Omental fat pad (tissue), 4 donors: ENCODE results near the gene C20orf144. TPM values are rescaled to one million over a fixed set of nuclear protein-coding genes. Genes with fewer than 3 reads are reported as not detected.

ENCODE experiments used
- ATAC-seq: fragments of 150-250 bp; one replicate; pipeline ENCODE4 v1.9.1; 2016; ENCODE audit warnings: mild to moderate bottlenecking, moderate library complexity; ENCODE audit not compliant: low FRiP score
- DNase-seq: peaks from one replicate; pipeline ENCODE4 v3.0.0-alpha.2; 2019; ENCODE audit warnings: low spot score
- total RNA-seq, 4 donors: library from RNA; depleted of rRNA; stranded (reverse); fragments of >200 nt; gene quantifications; one replicate each; pipeline ENCODE4 v1.1.0, GENCODE V29; 2016
- TF ChIP-seq, protein P1 (sequence below), 3 donors: fragments of 450-650 bp; IDR thresholded peaks; one replicate each; pipeline ENCODE4 v1.5.1; 2016 to 2017; ENCODE audit warnings: antibody characterized with exemption in 3 of 3, mild to moderate bottlenecking in 3 of 3, moderate library complexity in 2 of 3

The C20orf144 gene
- total RNA-seq, 4 donors from 2014 or later, result not detected

DNA sequence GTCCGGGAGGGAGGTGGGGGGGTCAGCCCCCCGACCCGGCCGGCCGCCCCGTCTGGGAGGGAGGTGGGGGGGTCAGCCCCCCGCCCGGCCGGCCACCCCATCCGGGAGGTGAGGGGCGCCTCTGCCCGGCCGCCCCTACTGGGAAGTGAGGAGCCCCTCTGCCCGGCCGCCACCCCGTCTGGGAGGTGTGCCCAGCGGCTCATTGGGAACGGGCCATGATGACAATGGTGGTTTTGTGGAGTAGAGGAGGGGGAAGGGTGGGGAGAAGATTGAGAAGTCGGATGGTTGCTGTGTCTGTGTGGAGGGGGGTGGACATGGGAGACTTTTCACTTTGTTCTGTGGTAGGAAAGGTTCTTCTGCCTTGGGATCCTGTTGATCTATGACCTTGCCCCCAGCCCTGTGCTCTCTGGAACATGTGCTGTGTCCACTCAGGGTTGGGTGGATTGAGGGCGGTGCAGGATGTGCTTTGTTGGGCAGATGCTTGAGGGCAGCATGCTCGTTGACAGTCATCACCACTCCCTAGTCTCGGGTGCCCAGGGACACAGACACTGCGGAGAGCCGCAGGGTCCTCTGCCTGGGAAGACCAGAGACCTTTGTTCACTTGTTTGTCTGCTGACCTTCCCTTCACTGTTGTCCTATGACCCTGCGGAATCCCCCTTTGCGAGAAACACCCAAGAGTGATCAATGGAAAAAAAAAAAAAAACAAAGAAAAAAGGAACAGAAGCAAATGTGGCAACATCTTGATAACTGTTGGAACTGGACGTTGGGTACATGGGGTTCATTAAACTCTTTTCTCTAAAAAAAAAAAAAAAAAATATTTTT lies 39.7 kb downstream of the C20orf144 start:
- TF ChIP-seq, protein P1, sequence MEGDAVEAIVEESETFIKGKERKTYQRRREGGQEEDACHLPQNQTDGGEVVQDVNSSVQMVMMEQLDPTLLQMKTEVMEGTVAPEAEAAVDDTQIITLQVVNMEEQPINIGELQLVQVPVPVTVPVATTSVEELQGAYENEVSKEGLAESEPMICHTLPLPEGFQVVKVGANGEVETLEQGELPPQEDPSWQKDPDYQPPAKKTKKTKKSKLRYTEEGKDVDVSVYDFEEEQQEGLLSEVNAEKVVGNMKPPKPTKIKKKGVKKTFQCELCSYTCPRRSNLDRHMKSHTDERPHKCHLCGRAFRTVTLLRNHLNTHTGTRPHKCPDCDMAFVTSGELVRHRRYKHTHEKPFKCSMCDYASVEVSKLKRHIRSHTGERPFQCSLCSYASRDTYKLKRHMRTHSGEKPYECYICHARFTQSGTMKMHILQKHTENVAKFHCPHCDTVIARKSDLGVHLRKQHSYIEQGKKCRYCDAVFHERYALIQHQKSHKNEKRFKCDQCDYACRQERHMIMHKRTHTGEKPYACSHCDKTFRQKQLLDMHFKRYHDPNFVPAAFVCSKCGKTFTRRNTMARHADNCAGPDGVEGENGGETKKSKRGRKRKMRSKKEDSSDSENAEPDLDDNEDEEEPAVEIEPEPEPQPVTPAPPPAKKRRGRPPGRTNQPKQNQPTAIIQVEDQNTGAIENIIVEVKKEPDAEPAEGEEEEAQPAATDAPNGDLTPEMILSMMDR (IDR thresholded peaks at IDR 0.05), result no peak
- DNase-seq, result no peak
- no peak for ATAC-seq

DNA sequence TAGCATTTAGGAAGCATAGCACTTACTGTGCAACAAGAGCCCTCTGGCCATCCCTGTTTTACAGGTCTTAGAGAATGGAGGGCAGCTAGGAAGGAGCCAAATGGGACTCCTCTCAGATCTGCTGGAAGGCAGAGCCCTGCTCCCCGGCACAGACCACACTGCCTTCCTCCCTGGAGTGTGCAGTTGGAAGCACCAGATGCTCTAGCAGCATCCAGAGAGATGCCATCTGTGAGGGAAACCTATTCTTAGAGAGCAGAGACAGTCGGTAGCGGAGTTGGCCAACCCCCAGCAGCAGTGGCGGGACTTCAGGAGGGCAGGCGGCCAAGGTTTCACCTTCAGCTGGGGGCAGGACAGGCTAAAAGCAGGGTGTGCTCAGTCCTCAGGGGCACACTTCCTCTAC lies 40.7 kb downstream of the C20orf144 start:
- ATAC-seq, result no peak

DNA sequence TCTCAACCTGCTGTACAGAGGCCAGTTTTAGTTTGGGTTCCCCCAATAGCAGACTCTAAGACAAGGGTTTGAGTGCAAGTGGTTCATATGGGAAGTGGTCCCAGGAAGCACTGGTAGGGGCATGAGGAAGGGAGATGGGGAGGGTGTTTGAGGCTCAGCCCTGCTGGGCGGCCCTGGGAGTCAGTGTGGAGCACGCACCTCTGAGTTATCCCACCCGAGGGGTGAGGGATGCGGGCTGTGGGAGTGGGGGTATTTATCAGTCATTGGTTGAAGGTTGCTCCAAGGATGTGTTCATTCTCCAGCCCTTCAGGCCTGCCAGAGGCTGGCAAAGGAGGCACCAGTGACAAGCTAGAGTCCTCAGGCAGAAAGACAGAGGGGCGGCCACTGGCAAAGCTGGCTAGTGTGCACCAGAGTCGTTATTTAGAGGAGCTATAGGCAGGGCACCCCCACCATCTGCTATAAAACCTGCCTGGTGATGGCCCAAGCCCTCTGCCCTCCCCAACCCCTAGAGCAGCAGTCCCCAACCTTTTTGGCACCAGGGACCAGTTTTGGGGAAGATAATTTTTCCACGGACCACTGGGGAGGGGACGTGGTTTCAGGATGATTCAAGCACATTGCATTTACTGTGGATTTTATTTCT lies 41.5 kb downstream of the C20orf144 start:
- ATAC-seq, result no peak
- TF ChIP-seq, protein P1 (IDR thresholded peaks at IDR 0.05), result no peak
- DNase-seq, result no peak

More for the DNA sequence above, 40.7 kb downstream of the C20orf144 start:
- no peak for DNase-seq
- TF ChIP-seq, protein P1 (IDR thresholded peaks at IDR 0.05), result no peak

DNA sequence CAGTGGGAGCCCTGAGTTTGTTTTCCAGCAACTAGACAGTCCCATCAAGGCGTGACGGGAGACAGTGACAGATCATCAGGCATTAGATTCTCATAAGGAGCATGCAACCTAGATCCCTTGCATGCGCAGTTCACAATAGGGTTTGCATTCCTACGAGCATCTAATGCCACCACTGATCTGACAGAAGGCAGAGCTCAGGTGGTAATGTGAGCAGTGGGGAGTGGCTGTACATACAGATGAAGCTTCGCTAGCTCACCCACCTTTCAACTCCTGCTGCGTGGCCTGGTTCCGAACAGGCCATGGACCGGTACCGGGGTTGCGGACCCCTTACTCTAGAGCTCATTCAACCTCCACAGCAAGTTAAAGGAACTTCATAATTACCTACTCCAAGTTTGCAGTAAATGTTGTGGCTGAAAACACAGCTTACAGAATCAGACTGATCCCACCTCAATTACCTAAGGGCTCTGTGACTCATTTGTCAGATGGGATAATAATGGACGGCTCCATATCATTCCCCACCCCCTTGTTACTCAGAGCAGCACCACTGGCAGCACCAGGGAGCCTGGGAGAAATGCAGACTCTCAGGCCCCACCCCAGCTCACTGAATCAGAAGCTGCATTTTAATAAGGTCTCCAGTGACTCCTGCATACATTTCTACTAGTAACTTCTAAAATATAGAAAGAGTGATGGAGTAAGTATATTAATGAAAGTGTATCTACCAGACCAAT lies 42.2 kb downstream of the C20orf144 start:
- DNase-seq (no peak), ATAC-seq (no peak)
- TF ChIP-seq, protein P1 (IDR thresholded peaks at IDR 0.05), result no peak

DNA sequence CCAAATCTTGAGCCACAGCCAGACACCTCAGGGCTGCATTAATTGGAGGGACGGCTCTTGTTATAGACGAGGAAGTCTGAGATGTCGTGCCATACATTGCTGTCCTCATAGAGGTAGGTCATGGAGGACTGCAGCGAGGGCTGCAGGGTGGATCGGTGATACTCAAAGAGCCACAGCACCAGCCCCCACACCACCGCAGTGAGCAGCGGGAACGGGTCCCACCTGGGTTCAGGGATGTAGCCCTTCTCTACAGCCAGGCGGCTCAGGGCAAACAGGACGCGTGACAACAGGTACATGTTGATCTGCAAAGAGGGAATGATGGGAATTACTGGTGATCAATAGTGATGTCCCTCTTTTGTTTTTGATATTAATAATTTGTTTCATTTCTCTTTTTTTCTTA lies 45.5 kb downstream of the C20orf144 start:
- DNase-seq (no peak), ATAC-seq (no peak)

DNA sequence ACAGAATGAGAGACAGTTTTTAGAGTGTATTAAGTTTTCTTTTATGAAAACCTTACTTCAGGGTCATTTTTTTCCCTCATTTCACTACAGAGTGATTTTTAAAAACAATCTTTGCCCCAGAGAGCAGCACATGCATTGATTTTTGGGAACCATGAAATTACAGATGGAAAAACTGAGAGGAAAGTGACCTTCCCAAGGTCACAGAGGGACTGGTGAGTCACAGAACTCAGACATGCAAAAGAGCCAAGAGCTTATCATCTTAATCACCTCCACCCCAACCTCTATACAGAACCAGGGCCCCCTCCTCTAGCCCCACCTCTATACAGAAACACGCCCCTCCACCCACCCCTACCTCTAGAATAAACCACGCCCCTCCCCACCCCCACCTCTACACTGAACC lies 47.3 kb downstream of the C20orf144 start:
- TF ChIP-seq, protein P1 (IDR thresholded peaks at IDR 0.05), result no peak
- ATAC-seq (no peak), DNase-seq (no peak)

More for the DNA sequence above, 45.5 kb downstream of the C20orf144 start:
- TF ChIP-seq, protein P1 (IDR thresholded peaks at IDR 0.05), result no peak
